AG04450 (cell line): ENCODE measurements around the gene CD70. TPM values are rescaled to one million over a fixed set of nuclear protein-coding genes. Genes with fewer than 3 reads are reported as not detected.
A peak's percentile ranks its signal among the peaks of the same experiment; 100 is the strongest.

Experiments
- CTCF ChIA-PET: fragments of 300-600, 350-600 bp; formaldehyde crosslinking; extraction: SDS; loops from one replicate; lab custom pipeline; 2022; ENCODE audit warnings: antibody characterized with exemption, inconsistent platforms; lab: Charles Lee
- POLR2A ChIA-PET: fragments of 350-600 bp; formaldehyde crosslinking; extraction: SDS; loops from one replicate; lab custom pipeline; 2021; ENCODE audit warnings: antibody characterized with exemption, inconsistent platforms; lab: Yijun Ruan, JAX
- DNase-seq: peaks from one replicate; pipeline ENCODE4 v3.0.0-alpha.2; 2011; ENCODE audit warnings: low read depth, low spot score
- H3K27ac ChIP-seq: one replicate; pipeline ENCODE4 v1.5.1; 2012; ENCODE audit warnings: low read depth, low read length, control low read depth
- H3K27me3 ChIP-seq: one replicate; pipeline ENCODE4 v1.6.0; 2012; ENCODE audit warnings: low read length; ENCODE audit not compliant: control insufficient read depth, insufficient read depth
- H3K4me3 ChIP-seq: 2 replicates; pipeline ENCODE4 v1.5.1; 2011; ENCODE audit warnings: mild to moderate bottlenecking, low read depth, low read length, control low read depth
- H3K9me3 ChIP-seq: 2 replicates; pipeline ENCODE4 v1.5.1; 2012; ENCODE audit warnings: low read length; ENCODE audit not compliant: control insufficient read depth, insufficient read depth
- CTCF ChIP-seq: IDR thresholded peaks from 2 replicates; pipeline ENCODE4 v1.5.1; 2011; ENCODE audit warnings: low read depth, low read length, control low read depth, inconsistent platforms
- polyA plus RNA-seq: library from polyadenylated mRNA; depleted of rRNA; stranded (reverse); fragments of >200 nt; gene quantifications from 2 replicates; pipeline ENCODE4 v1.2.3, GENCODE V29; 2011

The CD70 gene
- polyA plus RNA-seq, 1 experiment = not detected

GRCh38 chr19:6588508-6589345 lies 2.2 kb downstream of the CD70 start:
- CTCF ChIA-PET = no interaction called here

GRCh38 chr19:6587998-6588507 lies 2.9 kb downstream of the CD70 start:
- CTCF ChIA-PET = interaction anchor here (1.1 kb wide), 1 partner anchor 45 kb away, joined by 3 read pairs; no protein-coding TSS in a partner anchor
- no peaks in the 10 kb centered on the region; the same call in none of the 2 replicates for H3K9me3 ChIP-seq
- no peak overlapping the region for H3K4me3 ChIP-seq
- peaks cover 34% of the 10 kb centered on the region for H3K27me3 ChIP-seq
- POLR2A ChIA-PET = interaction anchor here (0.6 kb wide), 1 partner anchor 157 kb away, joined by 4 read pairs; no protein-coding TSS in a partner anchor
- no peak overlapping the region for H3K27ac ChIP-seq
- DNase-seq = no peak
- no peak for TF ChIP-seq CTCF

More at GRCh38 chr19:6588508-6589345, 2.2 kb downstream of the CD70 start:
- H3K27ac ChIP-seq = no peak overlapping the region
- no peak overlapping the region for H3K4me3 ChIP-seq
- POLR2A ChIA-PET = no interaction called here
- TF ChIP-seq CTCF = no peak
- H3K9me3 ChIP-seq = no peaks in the 10 kb centered on the region; the same call in 1 of the 2 replicates
- no peak for DNase-seq
- peaks cover 34% of the 10 kb centered on the region for H3K27me3 ChIP-seq

GRCh38 chr19:6587093-6587820 lies 3.7 kb downstream of the CD70 start:
- Histone ChIP-seq H3K9me3 (no peaks in the 10 kb centered on the region; the same call in none of the 2 replicates), H3K27ac (no peak overlapping the region), H3K4me3 (peak overlapping the region; percentile 29; the same call in 1 of the 2 replicates), H3K27me3 (peaks cover 34% of the 10 kb centered on the region)
- TF ChIP-seq CTCF = no peak
- CTCF ChIA-PET = interaction anchor here (1.1 kb wide), 1 partner anchor 46 kb away, joined by 3 read pairs; no protein-coding TSS in a partner anchor
- no peak for DNase-seq
- POLR2A ChIA-PET = interaction anchor here (0.6 kb wide), 1 partner anchor 157 kb away, joined by 4 read pairs; no protein-coding TSS in a partner anchor

- DNase-seq = no peak
- POLR2A ChIA-PET = no interaction called here
- peaks cover 34% of the 10 kb centered on the region for H3K27me3 ChIP-seq
- no peak overlapping the region for H3K4me3 ChIP-seq
- CTCF ChIA-PET = no interaction called here
- H3K27ac ChIP-seq = no peak overlapping the region
- no peaks in the 10 kb centered on the region; the same call in none of the 2 replicates for H3K9me3 ChIP-seq
- no peak for TF ChIP-seq CTCF
These were observed 4.2 kb downstream of the CD70 start for GRCh38 chr19:6586726-6587092.
